HPDE6-E6E7 (cell line): ENCODE data around the gene ZNF557.
A peak's percentile ranks its signal among the peaks of the same experiment; 100 is the strongest.
"Not testable (repeated sequence)": the region's sequence is repeated elsewhere in the genome, so short reads cannot be mapped to it uniquely, and the experiment has no call there.

Experiments
- DNase-seq: peaks from one replicate; pipeline ENCODE4 v3.0.0; 2011; ENCODE audit warnings: missing footprints; ENCODE audit errors: extremely low spot score

The ZNF557 gene

DNA sequence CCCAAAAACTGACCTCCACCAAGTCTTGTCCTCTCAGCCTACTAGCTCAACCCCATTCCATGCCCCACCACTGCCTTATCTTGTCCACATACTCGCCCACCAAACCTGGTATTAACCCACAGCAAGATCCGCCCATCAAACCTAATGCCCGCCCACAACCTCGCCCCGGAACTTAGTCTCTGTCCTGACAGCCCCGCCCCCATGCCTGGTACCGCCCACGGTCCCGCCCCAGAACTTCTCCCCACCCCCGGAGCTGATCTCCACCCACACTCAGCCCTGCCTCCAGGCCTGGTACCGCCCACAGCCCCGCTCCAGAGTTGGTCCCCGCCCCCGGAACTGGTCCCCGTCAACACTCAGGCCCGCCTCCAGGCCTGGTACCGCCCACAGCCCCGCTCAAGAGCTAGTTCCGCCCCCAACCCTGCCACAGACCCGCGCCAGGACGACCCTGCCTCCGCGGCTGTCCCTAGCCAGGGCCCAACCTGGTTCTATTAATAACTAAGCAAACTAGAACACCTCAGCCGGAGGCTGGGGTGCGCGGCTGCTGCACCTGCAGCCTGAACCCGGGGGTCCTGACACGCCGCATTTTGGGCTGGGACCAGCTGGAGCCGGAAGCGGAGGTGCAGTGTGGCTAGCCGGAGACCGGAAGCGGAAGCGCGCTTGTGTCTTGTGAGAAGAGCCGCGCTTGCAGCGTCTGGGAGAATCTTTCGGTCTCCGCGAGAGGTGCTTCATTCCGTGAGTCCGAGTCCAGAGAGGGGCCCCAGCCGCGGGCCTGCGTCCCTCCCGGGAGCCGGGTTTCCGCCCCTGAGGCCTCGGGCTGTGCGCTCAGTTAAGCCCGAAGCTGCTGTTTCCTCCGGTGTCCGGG is at the start of gene ZNF557:
Gene ZNF557 (plus strand): TSS at position 662 of the 862 bp plus-strand sequence. CDS start 5,372 bp downstream, outside the sequence.
- DNase-seq, result peak; percentile 79

DNA sequence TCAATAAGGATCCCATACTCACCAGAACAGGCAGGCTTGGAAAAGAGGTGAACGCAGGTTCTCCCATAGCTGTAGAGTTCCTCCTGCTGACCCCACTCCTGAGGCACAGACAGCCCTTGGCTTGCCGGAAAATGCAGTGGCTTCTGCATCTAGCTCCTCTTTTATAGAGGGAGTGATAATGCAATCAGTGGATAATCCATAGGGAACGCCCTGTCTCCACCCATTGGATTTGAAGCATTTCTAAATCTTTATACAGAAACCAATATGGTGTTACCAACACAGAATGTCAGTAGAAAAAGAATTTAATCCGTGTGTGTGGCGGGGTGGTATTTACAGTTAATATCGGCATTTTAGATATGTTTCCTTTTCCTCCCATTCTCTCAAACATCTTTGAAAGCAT is 48.2 kb upstream of the ZNF557 start, which contains the start of gene MBD3L2B:
Gene MBD3L2B (minus strand): TSS at position 101 of the 400 bp plus-strand sequence. CDS start 34 bp downstream, at position 67.
- not testable (repeated sequence) for DNase-seq

DNA sequence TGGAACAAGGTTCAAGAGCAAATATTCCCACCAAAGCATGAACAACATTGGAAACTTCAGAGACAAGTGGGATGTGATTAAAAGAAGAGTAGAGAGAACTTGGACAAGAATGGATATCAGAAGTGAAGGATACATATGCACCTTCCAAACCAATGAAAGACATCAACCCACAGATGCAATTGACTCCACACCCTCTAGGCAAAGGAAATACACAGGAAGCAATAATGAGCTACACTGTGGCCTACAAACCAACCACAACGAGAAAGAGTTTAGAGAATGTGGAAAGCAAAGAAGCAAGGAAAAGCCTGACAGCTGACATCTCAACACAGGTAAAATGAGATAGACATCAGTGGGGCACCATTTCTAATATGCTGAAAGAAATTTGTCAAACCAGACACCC is 40.7 kb upstream of the ZNF557 start:
- not testable (repeated sequence) for DNase-seq

DNA sequence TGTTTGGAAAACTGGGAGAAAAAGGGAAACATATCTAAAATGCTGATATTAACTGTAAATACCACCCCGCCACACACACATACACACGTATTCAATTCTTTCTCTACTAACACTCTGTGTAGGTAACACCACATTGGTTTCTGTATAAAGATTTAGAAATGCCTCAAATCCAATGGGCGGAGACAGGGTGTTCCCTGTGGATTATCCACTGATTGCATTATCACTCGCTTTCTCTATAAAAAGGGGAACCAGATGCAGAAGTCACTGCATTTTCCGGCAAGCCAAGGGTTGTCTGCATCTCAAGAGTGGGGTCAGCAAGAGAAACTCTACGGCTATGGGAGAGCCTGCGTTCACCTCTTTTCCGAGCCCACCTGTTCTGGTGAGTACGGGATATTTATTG is 39.2 kb upstream of the ZNF557 start, which contains the start of gene MBD3L5:
Gene MBD3L5 (plus strand): TSS at position 301 of the 400 bp plus-strand sequence. CDS start 34 bp downstream, at position 335.
- DNase-seq, result not testable (repeated sequence)

DNA sequence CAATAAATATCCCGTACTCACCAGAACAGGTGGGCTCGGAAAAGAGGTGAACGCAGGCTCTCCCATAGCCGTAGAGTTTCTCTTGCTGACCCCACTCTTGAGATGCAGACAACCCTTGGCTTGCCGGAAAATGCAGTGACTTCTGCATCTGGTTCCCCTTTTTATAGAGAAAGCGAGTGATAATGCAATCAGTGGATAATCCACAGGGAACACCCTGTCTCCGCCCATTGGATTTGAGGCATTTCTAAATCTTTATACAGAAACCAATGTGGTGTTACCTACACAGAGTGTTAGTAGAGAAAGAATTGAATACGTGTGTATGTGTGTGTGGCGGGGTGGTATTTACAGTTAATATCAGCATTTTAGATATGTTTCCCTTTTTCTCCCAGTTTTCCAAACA is 29.4 kb upstream of the ZNF557 start, which contains the start of gene MBD3L4:
Gene MBD3L4 (minus strand): TSS at position 101 of the 400 bp plus-strand sequence. CDS start 35 bp downstream, at position 66.
- not testable (repeated sequence) for DNase-seq

DNA sequence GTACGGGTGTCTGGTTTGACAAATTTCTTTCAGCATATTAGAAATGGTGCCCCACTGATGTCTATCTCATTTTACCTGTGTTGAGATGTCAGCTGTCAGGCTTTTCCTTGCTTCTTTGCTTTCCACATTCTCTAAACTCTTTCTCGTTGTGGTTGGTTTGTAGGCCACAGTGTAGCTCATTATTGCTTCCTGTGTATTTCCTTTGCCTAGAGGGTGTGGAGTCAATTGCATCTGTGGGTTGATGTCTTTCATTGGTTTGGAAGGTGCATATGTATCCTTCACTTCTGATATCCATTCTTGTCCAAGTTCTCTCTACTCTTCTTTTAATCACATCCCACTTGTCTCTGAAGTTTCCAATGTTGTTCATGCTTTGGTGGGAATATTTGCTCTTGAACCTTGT is 27.9 kb upstream of the ZNF557 start:
- DNase-seq, result not testable (repeated sequence)

DNA sequence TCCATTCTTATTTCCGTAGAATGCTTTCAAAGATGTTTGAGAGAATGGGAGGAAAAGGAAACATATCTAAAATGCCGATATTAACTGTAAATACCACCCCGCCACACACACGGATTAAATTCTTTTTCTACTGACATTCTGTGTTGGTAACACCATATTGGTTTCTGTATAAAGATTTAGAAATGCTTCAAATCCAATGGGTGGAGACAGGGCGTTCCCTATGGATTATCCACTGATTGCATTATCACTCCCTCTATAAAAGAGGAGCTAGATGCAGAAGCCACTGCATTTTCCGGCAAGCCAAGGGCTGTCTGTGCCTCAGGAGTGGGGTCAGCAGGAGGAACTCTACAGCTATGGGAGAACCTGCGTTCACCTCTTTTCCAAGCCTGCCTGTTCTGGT is 20.5 kb upstream of the ZNF557 start, which contains the start of gene MBD3L2:
Gene MBD3L2 (plus strand): TSS at position 301 of the 400 bp plus-strand sequence. CDS start 53 bp downstream, at position 354.
- DNase-seq, result not testable (repeated sequence)

DNA sequence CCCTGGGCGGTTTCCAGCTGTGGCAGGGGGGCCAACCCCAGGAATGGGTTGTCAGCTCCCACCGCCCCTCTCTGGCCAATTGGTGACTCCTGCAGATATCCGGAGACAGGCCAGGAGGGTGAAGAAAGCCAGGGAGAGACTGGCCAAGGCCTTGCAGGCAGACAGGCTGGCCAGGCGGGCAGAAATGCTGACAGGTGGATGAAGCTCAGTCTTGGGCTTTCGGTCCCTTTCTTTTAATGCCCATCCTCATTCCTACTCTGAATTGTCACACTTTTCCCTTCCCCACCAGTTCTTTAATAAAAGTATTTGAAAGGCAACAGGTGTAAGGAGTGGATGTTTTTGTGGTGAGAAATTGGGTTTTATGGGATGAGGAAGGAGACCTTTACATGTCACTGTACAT is 18.1 kb upstream of the ZNF557 start:
- DNase-seq, result not testable (repeated sequence)

DNA sequence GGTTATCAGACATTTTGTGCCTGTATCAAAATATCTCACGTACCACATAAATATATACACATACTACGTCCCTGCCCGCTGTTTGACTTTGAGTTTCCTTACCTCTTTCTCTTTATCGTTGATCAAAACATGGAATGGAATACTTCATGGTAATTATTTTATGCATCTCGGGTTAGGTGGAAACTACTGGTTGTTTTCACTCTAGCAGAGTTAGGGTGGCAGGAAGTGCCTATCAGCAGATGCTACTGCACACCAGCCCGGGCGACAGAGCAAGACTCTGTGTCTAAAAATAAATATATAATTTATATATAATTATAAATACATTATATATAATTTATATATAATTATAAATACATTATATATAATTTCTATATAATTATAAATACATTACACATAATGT is 16.6 kb upstream of the ZNF557 start:
- DNase-seq, result not testable (repeated sequence)

DNA sequence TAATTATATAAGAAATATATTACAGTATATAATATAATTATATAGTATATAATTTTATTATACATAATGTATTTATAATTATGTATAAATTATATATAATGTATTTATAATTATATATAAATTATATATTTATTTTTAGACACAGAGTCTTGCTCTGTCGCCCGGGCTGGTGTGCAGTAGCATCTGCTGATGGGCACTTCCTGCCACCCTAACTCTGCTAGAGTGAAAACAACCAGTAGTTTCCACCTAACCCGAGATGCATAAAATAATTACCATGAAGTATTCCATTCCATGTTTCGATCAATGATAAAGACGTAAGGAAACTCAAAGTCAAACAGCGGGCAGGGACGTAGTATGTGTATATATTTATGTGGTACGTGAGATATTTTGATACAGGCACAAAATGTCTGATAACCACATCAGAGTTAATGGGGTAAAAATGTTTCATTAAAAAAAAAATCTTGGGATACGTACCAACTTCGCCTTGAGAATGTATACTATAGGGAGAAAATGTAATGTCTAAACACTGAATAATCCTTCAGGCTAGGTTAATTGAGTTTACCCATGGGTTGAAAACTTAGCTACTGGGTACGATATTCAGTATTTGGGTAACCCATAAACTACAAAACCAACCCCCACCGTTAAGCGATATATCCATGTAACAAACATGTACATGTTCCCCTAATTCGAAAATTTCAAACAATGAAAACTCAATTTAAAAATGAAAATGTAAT is 14.7 kb upstream of the ZNF557 start:
- not testable (repeated sequence) for DNase-seq

DNA sequence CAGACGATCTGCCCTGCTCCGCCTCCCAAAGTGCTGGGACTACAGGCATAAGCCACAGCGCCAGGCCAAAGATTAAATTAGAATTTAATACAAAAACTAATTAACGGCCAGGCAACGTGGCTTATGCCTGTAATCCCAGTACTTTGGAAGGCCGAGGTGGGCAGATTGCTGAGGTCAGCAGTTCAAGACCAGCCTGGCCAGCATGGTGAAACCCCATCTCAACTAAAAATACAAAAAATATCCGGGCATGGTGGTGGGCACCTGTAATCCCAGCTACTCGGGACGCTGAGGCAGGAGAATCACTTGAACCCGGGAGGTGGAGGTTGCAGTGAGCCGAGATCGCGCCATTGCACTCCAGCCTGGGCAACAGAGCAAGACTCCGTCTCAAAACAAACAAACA is 13.8 kb upstream of the ZNF557 start:
- DNase-seq, result not testable (repeated sequence)

DNA sequence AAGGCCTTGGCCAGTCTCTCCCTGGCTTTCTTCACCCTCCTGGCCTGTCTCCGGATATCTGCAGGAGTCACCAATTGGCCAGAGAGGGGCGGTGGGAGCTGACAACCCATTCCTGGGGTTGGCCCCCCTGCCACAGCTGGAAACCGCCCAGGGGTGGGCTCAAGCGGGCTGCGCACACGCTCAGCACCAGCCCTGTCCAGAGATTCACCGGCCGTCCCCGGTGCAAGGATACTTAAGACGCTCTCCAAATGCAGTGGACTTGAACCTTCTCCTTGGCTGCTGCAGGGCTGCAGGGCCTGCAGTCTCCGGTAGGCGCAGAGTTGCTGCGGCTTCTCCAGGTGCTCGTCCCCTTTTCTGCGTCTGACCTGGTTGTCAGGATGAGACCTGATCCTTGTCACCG is 13.1 kb upstream of the ZNF557 start:
- DNase-seq, result not testable (repeated sequence)

DNA sequence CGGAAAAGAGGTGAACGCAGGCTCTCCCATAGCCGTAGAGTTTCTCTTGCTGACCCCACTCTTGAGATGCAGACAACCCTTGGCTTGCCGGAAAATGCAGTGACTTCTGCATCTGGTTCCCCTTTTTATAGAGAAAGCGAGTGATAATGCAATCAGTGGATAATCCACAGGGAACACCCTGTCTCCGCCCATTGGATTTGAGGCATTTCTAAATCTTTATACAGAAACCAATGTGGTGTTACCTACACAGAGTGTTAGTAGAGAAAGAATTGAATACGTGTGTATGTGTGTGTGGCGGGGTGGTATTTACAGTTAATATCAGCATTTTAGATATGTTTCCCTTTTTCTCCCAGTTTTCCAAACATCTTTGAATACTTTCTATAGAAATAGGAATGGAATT is 10.9 kb upstream of the ZNF557 start, which contains the start of gene MBD3L3:
Gene MBD3L3 (minus strand): TSS at position 101 of the 400 bp plus-strand sequence. CDS start 71 bp downstream, at position 30.
- not testable (repeated sequence) for DNase-seq

DNA sequence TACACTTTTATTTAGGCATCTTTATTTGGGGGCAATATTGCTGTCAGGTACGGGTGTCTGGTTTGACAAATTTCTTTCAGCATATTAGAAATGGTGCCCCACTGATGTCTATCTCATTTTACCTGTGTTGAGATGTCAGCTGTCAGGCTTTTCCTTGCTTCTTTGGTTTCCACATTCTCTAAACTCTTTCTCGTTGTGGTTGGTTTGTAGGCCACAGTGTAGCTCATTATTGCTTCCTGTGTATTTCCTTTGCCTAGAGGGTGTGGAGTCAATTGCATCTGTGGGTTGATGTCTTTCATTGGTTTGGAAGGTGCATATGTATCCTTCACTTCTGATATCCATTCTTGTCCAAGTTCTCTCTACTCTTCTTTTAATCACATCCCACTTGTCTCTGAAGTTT is 9.5 kb upstream of the ZNF557 start:
- not testable (repeated sequence) for DNase-seq

DNA sequence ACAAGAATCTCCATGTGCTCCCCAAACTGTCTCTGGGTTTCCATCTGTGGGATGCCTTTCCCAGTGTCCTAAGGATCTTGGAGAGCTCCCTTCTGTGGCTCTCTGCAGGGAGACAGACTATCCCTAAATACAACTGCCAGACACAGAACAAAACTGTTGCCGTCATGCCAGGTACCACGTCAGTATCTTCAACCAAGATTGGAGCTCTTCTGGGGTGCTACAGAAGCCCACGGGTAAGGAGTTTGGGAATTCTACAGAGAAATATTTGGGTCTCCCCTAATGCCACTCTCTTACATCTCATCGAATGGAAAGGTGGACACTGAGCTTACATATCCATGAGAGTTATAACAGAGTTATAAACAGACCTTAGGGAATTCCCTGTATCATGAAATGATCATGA is 6.2 kb upstream of the ZNF557 start:
- DNase-seq, result no peak

DNA sequence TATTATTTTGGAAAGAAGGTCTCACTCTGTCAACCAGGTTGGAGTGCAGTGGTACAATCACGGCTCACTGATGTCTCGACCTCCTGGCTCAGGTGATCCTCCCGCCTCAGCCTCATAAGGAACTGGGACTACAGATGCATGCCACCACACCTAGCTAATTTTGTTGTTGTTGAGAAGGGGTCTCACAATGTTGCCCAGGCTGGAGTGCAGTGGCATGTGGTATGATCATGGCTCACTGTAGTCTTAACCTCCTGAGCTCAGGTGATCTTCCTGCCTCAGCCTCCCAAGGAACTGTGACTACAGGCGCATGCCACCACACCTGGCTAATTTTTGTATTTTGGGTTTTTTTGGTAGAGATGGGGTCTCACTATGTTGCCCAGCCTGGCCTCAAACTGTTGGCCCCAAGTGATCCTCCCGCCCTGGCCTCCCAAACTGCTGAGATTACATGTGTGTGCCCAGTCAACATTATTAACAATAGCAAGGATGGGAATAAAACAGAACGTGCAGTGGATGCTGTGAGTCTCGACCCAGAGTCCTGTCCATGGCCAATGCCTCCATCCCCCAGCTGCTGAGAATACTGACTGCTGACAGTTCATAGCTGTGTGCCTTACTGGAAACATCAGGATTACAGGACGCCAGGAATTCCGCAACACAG is 5.6 kb upstream of the ZNF557 start:
- DNase-seq, result no peak

DNA sequence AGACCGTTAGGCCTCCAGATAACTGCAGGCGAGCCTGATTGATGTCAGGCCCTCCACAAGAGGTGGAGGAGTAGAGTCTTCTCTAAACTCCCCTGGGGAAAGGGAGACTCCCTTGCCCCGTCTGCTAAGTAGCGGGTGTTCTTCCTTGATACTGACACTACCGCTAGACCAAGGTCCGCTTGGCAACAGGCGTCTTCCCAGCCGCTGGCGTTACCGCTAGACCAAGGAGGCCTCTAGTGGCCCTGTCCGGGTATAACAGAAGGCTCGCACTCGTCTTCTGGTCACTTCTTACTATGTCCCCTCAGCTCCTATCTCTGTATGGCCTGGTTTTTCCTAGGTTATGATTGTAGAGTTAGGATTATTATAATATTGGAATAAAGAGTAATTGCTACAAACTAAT is 2.4 kb upstream of the ZNF557 start:
- DNase-seq, result not testable (repeated sequence)

DNA sequence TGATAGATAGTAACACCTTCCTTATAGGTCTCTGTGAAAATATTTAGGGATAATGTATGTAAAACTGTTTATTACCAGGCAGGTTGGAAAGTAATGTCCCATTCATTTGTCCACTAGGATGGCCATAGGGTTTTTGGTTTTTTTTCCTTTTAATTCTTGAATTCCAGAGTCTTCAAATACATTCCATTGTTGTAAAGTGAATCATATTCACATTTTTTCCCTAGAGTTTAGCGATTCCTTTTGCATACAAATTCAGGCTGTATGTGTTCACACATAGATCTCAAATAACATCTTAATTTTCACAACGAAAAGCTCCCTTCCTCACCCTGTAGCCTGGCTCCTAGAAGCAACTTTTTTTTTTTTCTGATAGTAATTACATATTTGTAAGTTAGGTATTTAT is 1.8 kb upstream of the ZNF557 start:
- DNase-seq, result no peak

DNA sequence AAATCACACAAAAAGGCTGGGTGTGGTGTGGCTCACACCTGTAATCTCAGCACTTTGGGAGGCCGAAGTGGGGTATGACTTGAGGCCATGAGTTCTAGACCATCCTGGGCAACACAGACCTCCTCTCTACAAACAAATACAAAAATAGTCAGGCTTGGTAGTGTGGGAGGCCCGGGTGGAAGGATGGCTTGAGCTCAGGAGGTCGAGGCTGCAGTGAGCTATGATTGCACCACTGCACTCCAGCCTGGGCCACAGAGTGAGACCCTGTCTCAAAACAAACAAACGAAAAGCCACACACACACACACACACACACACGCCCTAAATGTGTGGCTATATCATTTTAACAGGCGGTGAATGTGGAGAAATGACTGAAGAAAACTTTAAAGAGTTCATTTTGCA is 904 bp upstream of the ZNF557 start:
- no peak for DNase-seq

DNA sequence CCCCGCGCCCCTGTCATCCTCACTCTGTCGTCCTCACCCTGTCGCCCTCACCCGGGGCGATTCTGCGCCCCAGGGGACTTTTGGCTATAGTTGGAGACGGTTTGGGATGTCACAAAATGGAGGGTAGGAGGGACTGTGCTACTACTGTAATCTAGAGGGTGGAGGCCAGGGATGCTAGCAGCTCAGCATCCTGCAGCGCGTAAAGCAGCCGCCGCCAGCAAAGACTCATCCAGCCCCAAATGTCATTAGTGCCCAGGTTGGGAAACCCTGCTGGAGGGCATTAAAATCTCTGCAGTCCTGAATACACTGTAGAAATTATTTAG is 362 bp downstream of the ZNF557 start:
- no peak for DNase-seq

DNA sequence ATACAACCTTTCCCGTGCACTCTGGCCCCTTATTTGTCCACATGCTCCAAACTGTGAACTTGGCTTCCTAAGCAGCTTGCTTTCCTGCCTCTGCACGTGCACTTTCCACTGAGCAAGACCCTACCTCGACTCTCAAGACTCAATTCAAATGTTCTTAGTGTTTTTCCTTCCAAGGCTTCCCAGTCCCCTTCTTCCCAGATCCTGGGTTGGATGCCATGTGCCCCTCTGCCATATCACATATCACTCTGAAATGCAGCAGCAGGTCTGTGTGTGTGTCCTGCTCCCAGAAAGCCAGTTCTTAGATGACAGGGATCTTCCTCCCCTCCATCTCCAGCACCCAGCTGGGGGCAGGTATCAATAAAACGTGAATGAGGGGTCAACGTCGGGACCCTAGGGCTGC is 3.0 kb downstream of the ZNF557 start:
- DNase-seq, result no peak
